HEK293 (cell line): ENCODE measurements around the gene DOCK9.

Experiments used
- CTCF ChIA-PET: fragments of 350-600 bp; formaldehyde crosslinking; extraction: SDS; loops from one replicate; lab custom pipeline; 2021; ENCODE audit warnings: antibody characterized with exemption; lab: Yijun Ruan, JAX
- POLR2A ChIA-PET: fragments of 300-600 bp; formaldehyde crosslinking; extraction: SDS; loops from one replicate; lab custom pipeline; 2020; ENCODE audit warnings: antibody characterized with exemption, inconsistent platforms; lab: Yijun Ruan, JAX
- H3K27ac ChIP-seq: fragments of 200-500 bp; sonication (Bioruptor generic); 2 replicates; pipeline ENCODE4 v1.5.1; 2014; ENCODE audit warnings: low read depth, low read length, control low read depth, inconsistent platforms; ENCODE audit errors: extremely low read depth
- H3K36me3 ChIP-seq, 2 experiments: fragments of 200-500 bp in 1 of 2; sonication (Bioruptor generic) in 1 of 2; 1 replicate in 1 of 2; 2 replicates in 1 of 2; pipeline ENCODE4 v1.5.1; 2014 to 2017; ENCODE audit warnings: inconsistent platforms in 2 of 2, low read length in 2 of 2; ENCODE audit not compliant: control insufficient read depth in 2 of 2, insufficient read depth in 1 of 2
- H3K4me1 ChIP-seq: fragments of 200-500 bp; sonication (Bioruptor generic); 2 replicates; pipeline ENCODE4 v1.5.1; 2014; ENCODE audit warnings: mild to moderate bottlenecking, low read length, inconsistent platforms; ENCODE audit not compliant: control insufficient read depth, insufficient read depth
- H3K4me3 ChIP-seq: 2 replicates; pipeline ENCODE4 v1.5.1; 2011; ENCODE audit warnings: low read depth, mild to moderate bottlenecking, control low read depth, low read length, moderate library complexity
- H3K9me3 ChIP-seq: fragments of 200-500 bp; sonication (Bioruptor generic); 2 replicates; pipeline ENCODE4 v1.5.1; 2014; ENCODE audit warnings: low read depth, low read length, inconsistent platforms; ENCODE audit not compliant: control insufficient read depth, insufficient read depth
- BCL11A ChIP-seq: fragments of 450-650 bp; formaldehyde crosslinking; IDR thresholded peaks from 2 replicates; pipeline ENCODE4 v1.5.1; 2016; ENCODE audit warnings: low read depth, missing biosample characterization, missing genetic modification characterization
- BCL6B ChIP-seq: fragments of 450-650 bp; formaldehyde crosslinking; IDR thresholded peaks from 2 replicates; pipeline ENCODE4 v1.5.1; 2017; ENCODE audit warnings: missing biosample characterization, missing genetic modification characterization
- HOXA7 ChIP-seq: sonication (generic); formaldehyde crosslinking; IDR thresholded peaks from 2 replicates; pipeline ENCODE4 v1.8.1; 2022; ENCODE audit warnings: missing genetic modification reagents, borderline replicate concordance
- KLF1 ChIP-seq: fragments of 450-650 bp; formaldehyde crosslinking; IDR thresholded peaks from 2 replicates; pipeline ENCODE4 v1.5.1; 2016; ENCODE audit warnings: missing biosample characterization, missing genetic modification characterization
- KLF10 ChIP-seq: fragments of 450-650 bp; IDR thresholded peaks from 2 replicates; pipeline ENCODE4 v1.5.1; 2018; ENCODE audit warnings: missing biosample characterization, mild to moderate bottlenecking, missing genetic modification characterization
- KLF17 ChIP-seq: fragments of 450-650 bp; formaldehyde crosslinking; IDR thresholded peaks from 2 replicates; pipeline ENCODE4 v1.5.1; 2016; ENCODE audit warnings: missing biosample characterization, missing genetic modification characterization
- KLF8 ChIP-seq: fragments of 450-650 bp; formaldehyde crosslinking; IDR thresholded peaks from 2 replicates; pipeline ENCODE4 v1.5.1; 2016; ENCODE audit warnings: missing biosample characterization, missing genetic modification characterization
- OVOL3 ChIP-seq: fragments of 450-650 bp; formaldehyde crosslinking; IDR thresholded peaks from 2 replicates; pipeline ENCODE4 v1.5.1; 2016; ENCODE audit warnings: missing biosample characterization, missing genetic modification characterization
- PATZ1 ChIP-seq: fragments of 450-650 bp; formaldehyde crosslinking; IDR thresholded peaks from 2 replicates; pipeline ENCODE4 v1.5.1; 2016; ENCODE audit warnings: missing biosample characterization, missing genetic modification characterization
- PRDM10 ChIP-seq: fragments of 450-650 bp; formaldehyde crosslinking; IDR thresholded peaks from 2 replicates; pipeline ENCODE4 v1.5.1; 2016; ENCODE audit warnings: missing biosample characterization, missing genetic modification characterization
- SCRT2 ChIP-seq: fragments of 450-650 bp; formaldehyde crosslinking; IDR thresholded peaks from 2 replicates; pipeline ENCODE4 v1.5.1; 2016; ENCODE audit warnings: missing biosample characterization, missing genetic modification characterization
- SETDB1 ChIP-seq: IDR thresholded peaks from one replicate; pipeline ENCODE4 v1.6.1; 2017; ENCODE audit warnings: mild to moderate bottlenecking, low read length, moderate library complexity, mixed read lengths; ENCODE audit not compliant: insufficient read length
- SP3 ChIP-seq: fragments of 450-650 bp; formaldehyde crosslinking; IDR thresholded peaks from 2 replicates; pipeline ENCODE4 v1.5.1; 2016; ENCODE audit warnings: missing biosample characterization, missing genetic modification characterization
- TCF7L2 ChIP-seq: IDR thresholded peaks from 2 replicates; pipeline ENCODE4 v1.6.1; 2011; ENCODE audit warnings: low read depth, mild to moderate bottlenecking, inconsistent platforms, low read length, moderate library complexity, borderline replicate concordance
- ZBTB21 ChIP-seq: fragments of 450-650 bp; formaldehyde crosslinking; IDR thresholded peaks from 2 replicates; pipeline ENCODE4 v1.5.1; 2017; ENCODE audit warnings: missing biosample characterization, missing genetic modification characterization
- ZFP69B ChIP-seq: fragments of 450-650 bp; formaldehyde crosslinking; IDR thresholded peaks from 2 replicates; pipeline ENCODE4 v1.5.1; 2016; ENCODE audit warnings: missing biosample characterization, missing genetic modification characterization
- ZNF146 ChIP-seq: fragments of 450-650 bp; formaldehyde crosslinking; IDR thresholded peaks from 2 replicates; pipeline ENCODE4 v1.5.1; 2016; ENCODE audit warnings: missing biosample characterization, missing genetic modification characterization
- ZNF350 ChIP-seq: fragments of 450-650 bp; formaldehyde crosslinking; IDR thresholded peaks from 2 replicates; pipeline ENCODE4 v1.5.0; 2017; ENCODE audit warnings: missing biosample characterization, mild to moderate bottlenecking, missing genetic modification characterization
- ZNF354C ChIP-seq: fragments of 450-650 bp; formaldehyde crosslinking; IDR thresholded peaks from 2 replicates; pipeline ENCODE4 v1.5.1; 2016; ENCODE audit warnings: missing biosample characterization, missing genetic modification characterization, low read depth, borderline replicate concordance
- ZNF423 ChIP-seq: fragments of 450-650 bp; formaldehyde crosslinking; IDR thresholded peaks from 2 replicates; pipeline ENCODE4 v1.5.1; 2016; ENCODE audit warnings: missing biosample characterization, missing genetic modification characterization
- ZNF488 ChIP-seq: fragments of 450-650 bp; formaldehyde crosslinking; IDR thresholded peaks from 2 replicates; pipeline ENCODE4 v1.5.1; 2016; ENCODE audit warnings: missing biosample characterization, missing genetic modification characterization
- ZNF621 ChIP-seq: fragments of 450-650 bp; formaldehyde crosslinking; IDR thresholded peaks from 2 replicates; pipeline ENCODE4 v1.5.1; 2017; ENCODE audit warnings: missing biosample characterization, missing genetic modification characterization
- ZNF654 ChIP-seq: fragments of 450-650 bp; formaldehyde crosslinking; IDR thresholded peaks from 2 replicates; pipeline ENCODE4 v1.5.1; 2016; ENCODE audit warnings: low read depth, missing biosample characterization, missing genetic modification characterization
- ZNF660 ChIP-seq: fragments of 450-650 bp; IDR thresholded peaks from 2 replicates; pipeline ENCODE4 v1.5.1; 2018; ENCODE audit warnings: missing biosample characterization, mild to moderate bottlenecking, missing genetic modification characterization
- ZNF664 ChIP-seq: fragments of 450-650 bp; formaldehyde crosslinking; IDR thresholded peaks from 2 replicates; pipeline ENCODE4 v1.5.1; 2016; ENCODE audit warnings: missing biosample characterization, missing genetic modification characterization
- ZNF747 ChIP-seq: fragments of 450-650 bp; formaldehyde crosslinking; IDR thresholded peaks from 2 replicates; pipeline ENCODE4 v1.5.1; 2016; ENCODE audit warnings: missing biosample characterization, missing genetic modification characterization
- ZNF776 ChIP-seq: fragments of 450-650 bp; formaldehyde crosslinking; IDR thresholded peaks from 2 replicates; pipeline ENCODE4 v1.5.0; 2017; ENCODE audit warnings: missing biosample characterization, missing genetic modification characterization, borderline replicate concordance
- ZNF785 ChIP-seq: fragments of 450-650 bp; formaldehyde crosslinking; IDR thresholded peaks from 2 replicates; pipeline ENCODE4 v1.5.1; 2016; ENCODE audit warnings: missing biosample characterization, missing genetic modification characterization

DOCK9 gene

GRCh38 chr13:98994896-98995295 lies 17.0 kb upstream of the DOCK9 start:
- POLR2A ChIA-PET, result no interaction called here
- Histone ChIP-seq H3K27ac (no peak overlapping the region), H3K9me3 (no peaks in the 10 kb centered on the region), H3K4me3 (no peak overlapping the region), H3K36me3 (no peaks in the 10 kb centered on the region), H3K4me1 (no peaks in the 10 kb centered on the region)
- CTCF ChIA-PET, result no interaction called here
- TF ChIP-seq OVOL3, result no peak
- no peak for TF ChIP-seq BCL6B (tag by site-specific recombination)
- no peak for TF ChIP-seq ZNF146 (tag by site-specific recombination)
- no peak for TF ChIP-seq ZNF747 (tag by site-specific recombination)
- no peak for TF ChIP-seq KLF8 (tag by site-specific recombination)
- TF ChIP-seq PRDM10 (tag by site-specific recombination), result no peak
- TF ChIP-seq ZNF488 (tag by site-specific recombination), result no peak
- no peak for TF ChIP-seq BCL11A (tag by site-specific recombination)

- POLR2A ChIA-PET, result no interaction called here
- TF ChIP-seq PATZ1 (tag by site-specific recombination), result no peak
- no peak for TF ChIP-seq ZNF785
- no peak for TF ChIP-seq ZNF354C (tag by site-specific recombination)
- no peak for TF ChIP-seq ZNF776 (tag by site-specific recombination)
- no peak for TF ChIP-seq SCRT2 (tag by site-specific recombination)
- no peak for TF ChIP-seq ZNF423 (tag by site-specific recombination)
- no peak for TF ChIP-seq TCF7L2
- TF ChIP-seq ZNF350 (tag by site-specific recombination), result no peak
- no peak for TF ChIP-seq ZNF654 (tag by site-specific recombination)
- TF ChIP-seq SP3 (tag by site-specific recombination), result no peak
- no peak for TF ChIP-seq ZBTB21
- TF ChIP-seq HOXA7 (CRISPR knock-in tag), result no peak
- TF ChIP-seq ZNF664, result no peak
- no peak for TF ChIP-seq ZNF621 (tag by site-specific recombination)
- no peak for TF ChIP-seq ZFP69B (tag by site-specific recombination)
- TF ChIP-seq KLF17 (tag by site-specific recombination), result no peak
- no peak for TF ChIP-seq SETDB1
- no peak for TF ChIP-seq ZNF660 (tag by site-specific recombination)
- TF ChIP-seq KLF10 (tag by site-specific recombination), result no peak
- TF ChIP-seq KLF1 (tag by site-specific recombination), result no peak
- no peak overlapping the region for H3K4me3 ChIP-seq
Measured at GRCh38 chr13:98994080-98994479, 16.2 kb upstream of the DOCK9 start.

More at GRCh38 chr13:98994080-98994479, 16.2 kb upstream of the DOCK9 start:
- H3K4me1 ChIP-seq, result no peaks in the 10 kb centered on the region
- CTCF ChIA-PET, result interaction anchor here (0.8 kb wide), 1 partner anchor 272 kb away, joined by 4 read pairs; no protein-coding TSS in a partner anchor
- H3K27ac ChIP-seq, result no peak overlapping the region
- H3K36me3 ChIP-seq, result no peaks in the 10 kb centered on the region
- H3K9me3 ChIP-seq, result no peaks in the 10 kb centered on the region
